Spleen (tissue), 7 donors: Measurements from ENCODE around the gene ABCC1.

Experiments
- CTCF ChIP-seq, 11 experiments: fragments of 200-600 bp in 7 of 11; fragments of 450-650 bp in 4 of 11; sonication (generic) in 4 of 11; IDR thresholded peaks in 8 of 11; conservative IDR thresholded peaks in 3 of 11; 1 replicate in 7 of 11; 2 replicates in 4 of 11; pipeline versions ENCODE4 v1.4.0 to v1.8.0; 2016 to 2021; ENCODE audit warnings: antibody characterized with exemption in 11 of 11, inconsistent platforms in 4 of 11, mild to moderate bottlenecking in 1 of 11
- POLR2A ChIP-seq, 3 donors: fragments of 450-650 bp; IDR thresholded peaks; one replicate each; pipeline ENCODE4 v1.5.1; 2017; ENCODE audit warnings: antibody characterized with exemption in 3 of 3, mild to moderate bottlenecking in 1 of 3
- POLR2AphosphoS5 ChIP-seq, 3 donors: sonication (generic); formaldehyde crosslinking; IDR thresholded peaks; one replicate each; pipeline ENCODE4 v1.5.1; 2017; ENCODE audit warnings: antibody characterized with exemption in 3 of 3
- donor health status: DM: no; HTN: no; CAD: no; lungs with moderate emphysema.
- donor health status: DM: no; HTN: no; CAD: no.
- donor health status: DM: no; HTN: no; CAD: no.

- no peak for TF ChIP-seq CTCF (IDR thresholded peaks at IDR 0.05 in 8 of 11, conservative IDR thresholded peaks at IDR 0.05 in 3 of 11)
- TF ChIP-seq POLR2A (IDR thresholded peaks at IDR 0.05) = no peak
- TF ChIP-seq POLR2AphosphoS5 (IDR thresholded peaks at IDR 0.05) = no peak
Observed at GRCh38 chr16:15990902-15991301, 41.5 kb downstream of the ABCC1 start.
